ENCODE results near the gene IQSEC1. TPM values are rescaled to one million over a fixed set of nuclear protein-coding genes. Genes with fewer than 3 reads are reported as not detected.

IQSEC1 gene
- total RNA-seq, 1 experiment from 2014 or later: 28.1 TPM

DNA sequence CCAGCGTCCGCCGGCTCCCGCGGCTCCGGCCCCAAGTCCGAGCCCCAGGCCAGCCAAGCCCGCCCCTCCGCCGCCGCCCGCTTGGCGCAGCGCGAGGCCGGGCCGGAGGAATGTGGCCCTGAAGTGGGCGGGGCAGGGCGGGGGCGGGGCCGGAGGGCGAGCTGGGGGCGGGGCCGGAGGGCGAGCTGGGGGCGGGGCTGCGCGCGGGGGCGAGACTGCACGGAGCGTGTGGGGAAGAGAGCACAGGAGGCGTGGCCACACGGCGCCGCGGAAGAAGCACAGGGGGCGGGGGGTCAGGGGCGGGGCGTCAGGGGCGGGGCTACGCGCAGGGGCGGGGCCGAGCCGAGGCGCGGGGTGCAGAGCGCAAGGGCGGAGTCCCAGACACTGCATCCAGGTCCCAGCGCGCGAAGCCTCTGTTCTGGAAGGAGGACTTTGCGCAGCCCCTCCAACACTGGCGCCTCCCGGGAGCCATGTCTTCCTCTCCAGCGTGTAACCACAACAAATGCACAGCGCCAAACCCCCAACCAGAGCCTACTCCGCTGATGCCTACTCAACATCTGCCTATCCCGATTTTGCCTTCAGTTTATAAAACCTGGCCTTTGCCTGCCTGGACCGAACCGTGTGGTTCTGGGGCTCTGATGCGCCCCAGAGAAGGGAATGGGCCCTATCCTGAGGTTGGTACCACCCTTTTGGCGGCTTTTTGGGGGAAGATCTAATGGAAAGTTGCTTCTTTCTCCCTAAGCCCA lies 105.5 kb downstream of the IQSEC1 start (continued):
- TF ChIP-seq MAX (IDR thresholded peaks at IDR 0.05): peak; percentile 62
- TF ChIP-seq ELF1 (IDR thresholded peaks at IDR 0.05; ENCODE audit: borderline replicate concordance, low read depth): no peak
- TF ChIP-seq POLR2A (IDR thresholded peaks at IDR 0.05; ENCODE audit: borderline replicate concordance, extremely low read depth, insufficient read depth, insufficient read length): peak; percentile 34
- TF ChIP-seq FOSL1 (IDR thresholded peaks at IDR 0.05; ENCODE audit: low read depth): no peak

GRCh38 chr3:12966847-12967605 lies 106.2 kb downstream of the IQSEC1 start:
- H3K9ac ChIP-seq (ENCODE audit: low read length): peak overlapping the region; percentile 82
- TF ChIP-seq ZFX (IDR thresholded peaks at IDR 0.05) (peak; percentile 91), CBX3 (IDR thresholded peaks at IDR 0.05; ENCODE audit: low read depth) (no peak)
- no peaks in the 10 kb centered on the region for H3K9me3 ChIP-seq (ENCODE audit: control insufficient read depth in 1 of 2, insufficient read depth in 1 of 2, low read depth in 1 of 2, low read length in 2 of 2)

More at GRCh38 chr3:12966847-12967605, 106.2 kb downstream of the IQSEC1 start:
- H4K20me1 ChIP-seq (ENCODE audit: insufficient read depth): no peaks in the 10 kb centered on the region
- H3K4me3 ChIP-seq (replicated peaks in 1 of 2; ENCODE audit: low read depth in 1 of 2, low read length in 2 of 2): peak overlapping the region; percentile 81 to 82
- H3K27ac ChIP-seq (ENCODE audit: low read depth, low read length): peak overlapping the region; percentile 64; the same call in 1 of the 2 replicates
- CTCF ChIA-PET: interaction anchor here (0.6 to 2.7 kb wide), 4 partner anchors 13 to 34 kb away, joined by 3 to 9 read pairs (median 6); no protein-coding TSS in a partner anchor
- no peak for DNase-seq (ENCODE audit: low read depth, low spot score)
- peaks cover 39% of the 10 kb centered on the region for H3K79me2 ChIP-seq (ENCODE audit: insufficient read depth, low read length)
- peaks cover 8 to 13% of the 10 kb centered on the region in 2 experiments for H3K4me1 ChIP-seq (ENCODE audit: control insufficient read depth in 1 of 2, insufficient read depth in 2 of 2, low read length in 2 of 2)
- H3K4me2 ChIP-seq (ENCODE audit: low read length): peak overlapping the region; percentile 97
- intact Hi-C loops (cut with micrococcal nuclease): no loop called here
- H3K9me2 ChIP-seq (ENCODE audit: insufficient read depth): no peaks in the 10 kb centered on the region
- no TSS peak for BruUV-seq (replicated peaks)
- no peaks in the 10 kb centered on the region for H3K27me3 ChIP-seq (ENCODE audit: insufficient read depth, low read length)
- POLR2A ChIA-PET: interaction anchor here (0.9 to 1.2 kb wide), 2 partner anchors 10 to 11 kb away, joined by 3 to 5 read pairs; no protein-coding TSS in a partner anchor
- H2AFZ ChIP-seq (ENCODE audit: low read depth, low read length, poor library complexity, severe bottlenecking): no peak overlapping the region
- H3K36me3 ChIP-seq (ENCODE audit: control insufficient read depth in 1 of 2, insufficient read depth in 2 of 2, low read length in 2 of 2): no peaks in the 10 kb centered on the region
- RAD21 ChIA-PET (ENCODE audit: low non-redundant PET in 1 of 2, low total read pairs in 2 of 2, uncharacterized antibody in 2 of 2, unreplicated experiment in 2 of 2): interaction anchor here (0.6 to 0.7 kb wide), 2 partner anchors 17 to 19 kb away, joined by 3 to 4 read pairs; no protein-coding TSS in a partner anchor
- peak; percentile 47 for ATAC-seq
